GM12873 (cell line): ENCODE measurements around the gene IFI35.

Experiments
- TF ChIP-seq, protein P1 (sequence below): IDR thresholded peaks from 2 replicates; pipeline ENCODE4 v1.5.1; 2012; ENCODE audit warnings: low read depth, mild to moderate bottlenecking, moderate library complexity, low read length, control low read depth; ENCODE audit not compliant: insufficient read depth; ENCODE audit errors: missing control alignments

The IFI35 gene

DNA sequence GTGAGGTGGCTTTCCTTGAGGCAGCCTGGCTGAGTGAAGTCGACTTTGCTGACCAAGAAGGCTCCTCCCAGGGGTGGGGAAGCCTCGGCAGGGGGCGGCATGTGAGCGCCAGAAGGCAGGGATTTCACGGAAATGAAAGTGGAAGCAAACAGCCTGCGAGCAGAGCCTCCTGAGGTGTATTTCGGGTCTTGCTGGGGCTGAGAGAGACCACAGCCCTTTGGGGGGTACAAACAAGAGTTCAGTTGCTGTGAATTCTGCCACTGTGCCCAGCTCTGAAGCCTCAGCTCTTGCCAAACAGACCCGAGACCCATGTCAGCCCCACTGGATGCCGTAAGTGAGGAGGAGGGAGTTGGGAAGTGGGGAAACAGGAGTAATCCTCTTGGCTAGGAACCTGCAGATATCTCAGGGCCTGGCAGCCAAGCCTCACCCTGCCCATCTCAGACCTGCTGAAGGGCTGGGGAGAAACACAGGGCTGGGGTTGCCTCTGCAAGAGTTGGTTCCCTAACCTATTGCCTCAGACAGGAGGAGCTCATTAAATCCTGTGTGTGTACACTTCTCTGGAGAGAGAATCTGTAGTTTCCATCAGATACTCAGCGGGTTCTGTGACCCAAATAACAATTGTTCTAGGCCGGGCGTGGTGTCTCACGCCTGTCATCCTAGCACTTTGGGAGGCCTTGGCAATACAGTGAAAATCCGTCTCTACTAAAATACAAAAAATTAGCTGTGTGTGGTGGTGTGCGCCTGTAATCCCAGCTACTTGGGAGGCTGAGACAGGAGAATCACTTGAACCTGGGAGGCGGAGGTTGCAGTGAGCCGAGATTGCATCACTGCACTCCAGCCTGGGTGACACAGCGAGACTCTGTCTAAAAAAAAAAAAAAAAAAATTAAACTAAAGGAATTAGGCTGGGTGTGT is at the start of gene IFI35:
Gene IFI35, plus strand, starts transcription at position 146 of the 913 bp plus-strand sequence. Its CDS starts 164 bp downstream, at position 310.
- TF ChIP-seq, protein P1, sequence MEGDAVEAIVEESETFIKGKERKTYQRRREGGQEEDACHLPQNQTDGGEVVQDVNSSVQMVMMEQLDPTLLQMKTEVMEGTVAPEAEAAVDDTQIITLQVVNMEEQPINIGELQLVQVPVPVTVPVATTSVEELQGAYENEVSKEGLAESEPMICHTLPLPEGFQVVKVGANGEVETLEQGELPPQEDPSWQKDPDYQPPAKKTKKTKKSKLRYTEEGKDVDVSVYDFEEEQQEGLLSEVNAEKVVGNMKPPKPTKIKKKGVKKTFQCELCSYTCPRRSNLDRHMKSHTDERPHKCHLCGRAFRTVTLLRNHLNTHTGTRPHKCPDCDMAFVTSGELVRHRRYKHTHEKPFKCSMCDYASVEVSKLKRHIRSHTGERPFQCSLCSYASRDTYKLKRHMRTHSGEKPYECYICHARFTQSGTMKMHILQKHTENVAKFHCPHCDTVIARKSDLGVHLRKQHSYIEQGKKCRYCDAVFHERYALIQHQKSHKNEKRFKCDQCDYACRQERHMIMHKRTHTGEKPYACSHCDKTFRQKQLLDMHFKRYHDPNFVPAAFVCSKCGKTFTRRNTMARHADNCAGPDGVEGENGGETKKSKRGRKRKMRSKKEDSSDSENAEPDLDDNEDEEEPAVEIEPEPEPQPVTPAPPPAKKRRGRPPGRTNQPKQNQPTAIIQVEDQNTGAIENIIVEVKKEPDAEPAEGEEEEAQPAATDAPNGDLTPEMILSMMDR = peak; percentile 43

DNA sequence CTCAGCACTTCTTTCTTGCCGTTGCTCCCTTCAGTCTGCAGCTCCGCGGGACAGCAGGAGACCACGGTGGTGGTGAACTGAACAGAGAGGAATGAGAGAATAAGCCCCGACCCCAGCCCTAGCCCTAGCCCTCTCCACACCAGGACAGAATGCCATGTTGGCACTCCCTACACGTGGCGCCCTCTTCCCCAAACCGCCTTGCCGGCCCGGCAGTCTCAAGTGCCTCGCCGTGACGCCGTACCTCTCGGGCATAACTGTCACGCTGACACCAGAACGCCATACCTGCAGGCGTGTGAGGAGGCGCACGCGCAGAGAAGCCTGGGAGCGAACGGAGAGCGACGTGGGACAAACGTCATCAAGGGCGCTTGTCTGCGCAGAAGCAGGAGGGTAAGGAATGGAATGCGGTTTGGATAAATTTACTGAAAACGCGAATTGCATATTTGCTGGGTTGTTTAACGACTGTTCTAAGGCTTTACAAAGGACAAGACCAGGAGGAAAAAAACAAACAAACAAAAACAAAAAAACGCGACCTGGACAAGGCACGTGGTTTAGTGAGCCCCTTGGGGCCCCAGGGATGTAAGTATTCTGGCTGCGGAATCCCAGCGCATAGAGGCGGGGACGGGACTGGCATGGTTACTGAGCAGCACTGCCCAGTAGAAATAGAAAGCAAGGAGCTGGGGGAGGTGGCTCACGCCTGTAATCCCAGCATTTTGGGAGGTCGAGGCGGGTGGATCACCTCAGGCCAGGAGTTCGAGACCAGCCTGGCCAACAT is 42.2 kb upstream of the IFI35 start, which contains the start of gene AARSD1:
Gene AARSD1, minus strand, starts transcription at position 294 of the 772 bp plus-strand sequence. Its CDS starts 14 bp downstream, at position 280.
- TF ChIP-seq, protein P1 = no peak

DNA sequence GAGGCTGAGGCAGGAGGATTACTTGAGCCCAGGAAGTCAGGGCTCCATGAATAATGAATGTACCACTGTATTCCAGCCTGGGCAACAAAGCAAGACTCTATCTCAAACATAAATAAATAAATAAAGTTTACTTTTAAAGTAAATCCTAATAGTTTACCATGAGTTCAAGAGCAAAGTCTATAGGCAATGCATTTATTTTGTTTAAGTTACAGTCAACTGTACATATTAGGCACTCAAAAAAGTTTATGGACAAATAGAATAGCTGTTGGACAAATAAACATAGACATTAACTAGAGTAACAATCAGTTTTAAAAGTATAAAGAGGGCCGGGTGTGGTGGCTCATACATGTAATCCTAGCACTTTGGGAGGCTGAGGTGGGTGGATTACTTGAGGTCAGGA is 38.7 kb upstream of the IFI35 start:
- TF ChIP-seq, protein P1 = no peak

DNA sequence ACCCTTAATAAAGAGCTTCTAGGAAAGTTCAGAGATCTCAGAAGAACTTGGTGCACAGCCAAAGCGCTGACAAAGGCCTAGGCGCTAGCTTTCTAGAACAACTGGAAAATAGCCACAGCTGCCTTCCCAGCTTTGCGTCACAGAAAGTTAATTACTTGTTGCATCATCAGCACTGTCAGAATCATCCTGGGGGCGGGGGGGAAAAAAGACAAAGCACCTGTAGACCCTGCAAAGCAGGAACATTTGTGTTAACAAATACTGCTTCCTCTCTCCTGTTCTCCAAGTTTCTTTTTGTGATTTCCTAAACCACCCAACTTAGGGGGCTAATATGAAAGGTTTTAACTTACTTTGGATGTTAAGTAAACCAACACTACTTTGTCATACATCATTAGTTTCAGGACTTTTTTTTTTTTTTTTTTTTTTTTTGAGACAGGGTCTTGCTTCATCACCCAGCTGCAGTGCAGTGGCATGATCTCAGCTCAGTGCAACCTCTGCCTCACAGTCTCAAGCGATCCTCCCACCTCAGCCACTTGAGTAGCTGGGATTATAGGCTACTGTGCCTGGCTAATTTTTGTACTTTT is 37.5 kb upstream of the IFI35 start:
- TF ChIP-seq, protein P1 = no peak

DNA sequence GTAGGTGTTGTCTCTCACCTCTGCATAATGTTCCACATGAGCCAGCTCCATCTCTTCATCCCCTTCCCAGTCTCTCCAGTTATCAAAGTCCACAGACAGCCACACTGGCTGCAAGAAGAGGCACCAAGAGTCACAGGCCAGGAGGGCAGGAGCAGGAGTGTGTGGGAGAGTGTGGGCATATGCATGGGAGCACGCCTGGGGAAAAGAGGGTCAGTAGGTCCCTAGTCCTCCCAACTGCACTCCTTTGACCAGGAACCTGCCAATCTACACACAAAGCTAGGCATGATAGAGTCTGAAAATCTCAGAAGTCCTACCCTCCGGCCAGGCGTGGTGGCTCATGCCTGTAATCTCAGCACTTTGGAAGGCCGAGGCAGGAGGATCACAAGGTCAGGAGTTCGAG is 35.0 kb upstream of the IFI35 start:
- TF ChIP-seq, protein P1 = no peak

DNA sequence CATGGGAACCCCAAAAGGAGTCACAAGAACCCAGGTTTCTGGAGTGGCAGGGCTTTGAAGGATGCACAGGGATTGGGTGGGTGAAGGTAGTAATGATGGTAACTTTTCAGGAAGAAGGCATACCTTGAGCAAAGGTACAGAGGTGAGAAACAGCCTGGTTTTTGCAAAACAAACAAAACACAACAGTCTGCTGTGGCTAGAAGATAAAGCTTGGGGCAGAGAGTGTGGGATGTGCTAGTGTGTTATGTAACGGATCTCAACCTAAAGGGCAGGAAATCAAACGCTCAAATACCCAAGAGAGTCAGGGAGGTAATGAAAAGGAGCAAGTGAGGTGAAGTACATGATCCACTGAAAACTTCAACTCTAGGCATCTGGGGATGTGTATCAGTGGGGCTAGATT is 31.3 kb upstream of the IFI35 start:
- TF ChIP-seq, protein P1 = no peak
